Fibroblast of the aortic adventitia (primary cell): ENCODE results near the gene GABRG3. TPM values are rescaled to one million over a fixed set of nuclear protein-coding genes. Genes with fewer than 3 reads are reported as not detected.

Source experiments
- DNase-seq: peaks from one replicate; pipeline ENCODE4 v3.0.0-alpha.2; 2010; ENCODE audit warnings: low read depth
- H3K4me3 ChIP-seq: 2 replicates; pipeline ENCODE4 v1.5.1; 2011; ENCODE audit warnings: low read depth, mild to moderate bottlenecking, control low read depth, low read length, moderate library complexity
- total RNA-seq: library from RNA; depleted of rRNA; stranded (reverse); fragments of >200 nt; gene quantifications from 2 replicates; pipeline ENCODE4 v1.2.3, GENCODE V29; 2012; ENCODE audit warnings: low replicate concordance
- TF ChIP-seq, protein P1 (sequence below): IDR thresholded peaks from 2 replicates; pipeline ENCODE4 v1.5.1; 2011; ENCODE audit warnings: mild to moderate bottlenecking, low read length, control low read depth, inconsistent platforms; ENCODE audit not compliant: insufficient read depth

The GABRG3 gene
- total RNA-seq, 1 donor = not detected

DNA sequence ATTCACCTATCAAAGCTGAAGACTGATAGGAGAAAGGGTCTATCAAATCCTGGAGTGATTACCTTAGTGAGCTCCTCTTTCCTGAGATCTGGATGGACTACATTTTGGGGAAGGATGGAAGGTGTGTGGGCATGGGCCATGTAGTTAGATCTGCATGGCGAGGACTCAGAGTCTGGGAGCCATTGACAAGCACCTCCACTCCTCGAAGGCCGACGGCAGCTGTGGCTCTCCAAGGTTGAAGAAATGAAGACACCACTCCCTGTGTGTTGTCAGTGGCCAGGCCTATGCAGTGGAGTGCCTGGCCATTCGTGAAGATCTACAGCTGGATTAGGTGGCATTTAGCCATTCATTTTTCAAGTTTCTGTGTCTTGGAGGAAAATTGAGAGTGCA lies 509.2 kb downstream of the GABRG3 start:
- no peak overlapping the region for H3K4me3 ChIP-seq
- DNase-seq = no peak
- TF ChIP-seq, protein P1, sequence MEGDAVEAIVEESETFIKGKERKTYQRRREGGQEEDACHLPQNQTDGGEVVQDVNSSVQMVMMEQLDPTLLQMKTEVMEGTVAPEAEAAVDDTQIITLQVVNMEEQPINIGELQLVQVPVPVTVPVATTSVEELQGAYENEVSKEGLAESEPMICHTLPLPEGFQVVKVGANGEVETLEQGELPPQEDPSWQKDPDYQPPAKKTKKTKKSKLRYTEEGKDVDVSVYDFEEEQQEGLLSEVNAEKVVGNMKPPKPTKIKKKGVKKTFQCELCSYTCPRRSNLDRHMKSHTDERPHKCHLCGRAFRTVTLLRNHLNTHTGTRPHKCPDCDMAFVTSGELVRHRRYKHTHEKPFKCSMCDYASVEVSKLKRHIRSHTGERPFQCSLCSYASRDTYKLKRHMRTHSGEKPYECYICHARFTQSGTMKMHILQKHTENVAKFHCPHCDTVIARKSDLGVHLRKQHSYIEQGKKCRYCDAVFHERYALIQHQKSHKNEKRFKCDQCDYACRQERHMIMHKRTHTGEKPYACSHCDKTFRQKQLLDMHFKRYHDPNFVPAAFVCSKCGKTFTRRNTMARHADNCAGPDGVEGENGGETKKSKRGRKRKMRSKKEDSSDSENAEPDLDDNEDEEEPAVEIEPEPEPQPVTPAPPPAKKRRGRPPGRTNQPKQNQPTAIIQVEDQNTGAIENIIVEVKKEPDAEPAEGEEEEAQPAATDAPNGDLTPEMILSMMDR = no peak

DNA sequence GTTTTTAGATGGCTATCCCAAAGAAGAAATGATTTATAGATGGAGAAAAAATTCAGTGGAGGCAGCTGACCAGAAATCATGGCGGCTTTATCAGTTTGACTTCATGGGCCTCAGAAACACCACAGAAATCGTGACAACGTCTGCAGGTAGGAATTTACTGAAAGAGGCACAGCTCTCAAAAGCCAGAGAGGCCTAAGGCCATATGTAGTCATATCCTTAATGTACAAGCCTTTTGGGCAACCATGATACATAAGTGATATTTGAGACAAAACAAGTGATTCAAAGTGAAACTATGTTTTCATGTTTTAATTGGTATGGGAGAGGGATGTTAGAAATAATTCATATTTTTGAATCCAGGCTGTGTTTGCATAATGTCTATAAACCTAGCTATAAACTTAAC lies 509.7 kb downstream of the GABRG3 start:
- TF ChIP-seq, protein P1 = no peak
- no peak overlapping the region for H3K4me3 ChIP-seq
- DNase-seq = no peak

DNA sequence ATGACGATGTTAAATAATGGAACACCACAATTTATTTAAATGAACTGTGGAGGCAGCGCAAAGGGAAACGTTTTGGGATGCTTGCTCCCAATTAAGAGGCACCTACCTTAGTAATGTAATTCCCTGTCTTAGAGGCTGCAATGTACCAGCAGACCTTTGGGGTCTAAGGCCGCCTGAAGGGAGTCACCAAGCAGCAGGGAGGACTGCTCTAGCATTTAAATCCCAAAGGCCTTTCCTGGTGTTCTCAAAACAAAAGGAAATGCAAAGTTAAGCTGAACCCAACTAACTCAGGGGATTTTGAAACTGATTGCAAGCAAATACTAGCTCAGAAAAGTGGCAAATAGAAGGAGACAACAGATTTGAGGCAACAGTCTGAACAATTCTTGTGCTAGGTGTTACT lies 510.8 kb downstream of the GABRG3 start:
- H3K4me3 ChIP-seq = no peak overlapping the region
- no peak for DNase-seq
- TF ChIP-seq, protein P1 = no peak

DNA sequence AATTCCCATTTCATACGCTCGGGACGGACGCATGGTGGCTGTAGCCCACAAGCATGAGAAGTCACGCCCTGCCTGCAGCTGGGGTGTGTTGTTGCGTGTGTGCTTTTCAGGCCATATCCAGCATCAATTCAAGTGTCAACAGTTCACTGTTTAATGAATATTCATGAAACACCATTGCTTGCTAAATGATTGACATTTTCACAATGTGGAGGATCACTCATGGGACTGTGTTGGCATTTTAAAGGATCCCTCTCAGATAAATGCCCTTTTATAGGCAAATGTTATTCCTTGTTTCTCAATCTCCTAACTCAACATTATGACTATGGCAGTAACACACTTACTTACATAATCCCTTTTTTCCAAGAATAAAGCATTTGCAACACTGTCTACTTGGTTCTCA lies 511.3 kb downstream of the GABRG3 start:
- TF ChIP-seq, protein P1 = no peak
- no peak overlapping the region for H3K4me3 ChIP-seq
- DNase-seq = no peak

DNA sequence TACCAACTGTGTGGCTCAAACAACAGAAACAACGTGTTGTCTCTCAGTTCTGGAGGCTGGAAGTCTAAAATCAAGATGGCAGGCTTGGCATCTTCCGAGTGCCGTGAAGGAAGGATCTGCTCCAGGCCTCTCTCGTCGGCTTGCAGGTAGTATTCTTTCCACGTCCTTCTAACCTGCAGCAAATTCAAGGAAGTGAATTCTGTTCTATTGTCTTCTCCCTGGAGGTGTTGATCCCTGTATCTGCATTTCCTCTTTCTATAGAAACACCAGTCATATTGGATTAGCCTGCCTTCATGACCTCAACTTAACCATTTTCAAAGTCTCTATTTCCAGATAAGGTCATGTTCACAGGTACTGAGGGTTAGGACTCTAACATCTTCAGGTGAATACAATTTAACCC lies 512.1 kb downstream of the GABRG3 start:
- no peak overlapping the region for H3K4me3 ChIP-seq
- TF ChIP-seq, protein P1 = no peak
- no peak for DNase-seq

DNA sequence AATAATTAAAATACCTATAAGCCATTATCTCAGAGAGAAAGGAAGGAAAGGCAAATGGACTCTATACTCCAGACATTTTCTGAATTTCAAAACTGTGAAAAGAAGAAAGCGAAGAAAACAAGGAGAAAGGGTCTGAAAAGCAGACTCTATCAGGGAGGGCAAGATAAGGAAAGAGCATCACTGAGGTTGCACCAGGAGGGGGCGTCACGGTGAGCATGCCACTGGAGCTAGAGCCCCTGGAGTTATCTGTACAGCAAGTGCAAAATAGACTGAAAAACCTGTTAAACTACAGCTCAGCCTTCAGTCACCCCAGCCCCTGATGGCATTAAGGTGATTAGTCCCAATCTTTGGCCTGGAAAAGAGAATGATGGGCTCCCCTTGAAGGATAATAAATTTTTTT lies 514.3 kb downstream of the GABRG3 start:
- no peak for DNase-seq
- no peak overlapping the region for H3K4me3 ChIP-seq
- TF ChIP-seq, protein P1 = no peak

DNA sequence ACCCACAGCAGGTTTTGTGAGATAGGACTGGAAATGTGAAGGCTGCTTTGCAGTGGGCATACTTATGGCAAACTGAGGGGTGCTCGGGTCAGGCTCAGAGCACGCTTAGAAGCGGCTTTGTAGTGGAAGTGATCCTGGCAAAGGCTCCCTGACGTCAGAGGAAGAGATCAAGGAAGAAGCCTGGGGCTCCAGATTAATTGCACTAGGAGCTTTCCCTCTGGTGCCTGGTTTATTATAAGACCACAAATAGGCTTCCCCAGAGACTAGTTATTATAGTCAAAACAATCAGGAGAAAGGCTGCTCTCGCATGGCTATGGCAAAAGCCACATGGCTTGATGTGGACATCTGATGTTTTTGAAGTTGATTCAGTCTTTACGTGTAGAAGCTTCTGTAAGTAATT lies 515.1 kb downstream of the GABRG3 start:
- no peak for DNase-seq
- no peak overlapping the region for H3K4me3 ChIP-seq
- TF ChIP-seq, protein P1 = no peak
